ENCODE results near the gene TTK. TPM values are rescaled to one million over a fixed set of nuclear protein-coding genes. Genes with fewer than 3 reads are reported as not detected.

TTK gene
- polyA plus RNA-seq, 3 donors: not detected

DNA sequence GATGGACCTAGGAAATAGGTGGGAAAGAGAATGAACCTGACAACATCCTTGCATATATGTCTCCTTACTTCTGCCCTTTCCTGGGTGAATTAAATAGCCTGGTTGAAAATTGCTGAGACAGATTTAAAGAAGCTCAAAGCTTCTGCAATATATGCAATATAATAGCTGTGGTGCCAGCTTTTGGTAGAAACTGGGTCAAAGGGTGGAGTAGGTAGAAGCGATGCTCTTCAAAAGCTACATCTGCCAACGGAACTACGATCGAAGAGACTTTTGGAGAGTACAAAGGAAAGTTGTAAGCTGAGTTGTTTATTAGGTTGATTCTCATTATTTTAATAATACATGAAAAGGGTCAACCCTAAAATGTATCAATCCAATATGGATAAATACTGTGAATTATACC, 22.8 kb upstream of the TTK start:
- Histone ChIP-seq H3K79me2 (ENCODE audit: insufficient read depth, low read length) (no peaks in the 10 kb centered on the region), H4K20me1 (ENCODE audit: insufficient read depth, low read length) (no peaks in the 10 kb centered on the region), H3K27ac (ENCODE audit: low read depth in 1 of 2, low read length in 2 of 2) (no peak overlapping the region), H3K27me3 (ENCODE audit: control insufficient read depth in 2 of 2, insufficient read depth in 2 of 2, low read length in 2 of 2) (peaks cover 0 to 2% of the 10 kb centered on the region in 2 donors), H3K4me2 (replicated peaks; ENCODE audit: extremely low read depth, low read length, poor library complexity, severe bottlenecking) (no peak overlapping the region), H3K9me3 (replicated peaks in 1 of 2; ENCODE audit: control insufficient read depth in 1 of 2, insufficient read depth in 1 of 2, low read length in 2 of 2) (no peaks in the 10 kb centered on the region), H3K36me3 (replicated peaks in 1 of 2; ENCODE audit: control insufficient read depth in 1 of 2, insufficient read depth in 2 of 2, low read length in 2 of 2) (no peaks in the 10 kb centered on the region), H3K9ac (ENCODE audit: insufficient read depth, low read length, poor library complexity, severe bottlenecking) (no peak overlapping the region), H3K4me1 (ENCODE audit: control insufficient read depth in 1 of 2, insufficient read depth in 2 of 2, low read length in 2 of 2) (no peaks in the 10 kb centered on the region), H3K4me3 (replicated peaks in 1 of 3; ENCODE audit: low read depth in 2 of 3, low read length in 3 of 3) (no peak overlapping the region), H2AFZ (ENCODE audit: insufficient read depth, low read depth, low read length, poor library complexity, severe bottlenecking) (no peak overlapping the region)
- H3K27me3 Mint-ChIP-seq (ENCODE audit: low read depth in 3 of 3): peaks cover 0 to 5% (median 1%) of the 10 kb centered on the region in 3 donors
- H3K4me3 Mint-ChIP-seq: no peak overlapping the region
- H3K27ac Mint-ChIP-seq: no peak overlapping the region
- H3K9me3 Mint-ChIP-seq: peaks cover 0 to 2% (median 0%) of the 10 kb centered on the region in 7 donors
- no peaks in the 10 kb centered on the region for H3K36me3 Mint-ChIP-seq
- no peak for DNase-seq
- intact Hi-C loops (cut with micrococcal nuclease): no loop called here
- no peaks in the 10 kb centered on the region for H3K4me1 Mint-ChIP-seq
- TF ChIP-seq, protein P1, sequence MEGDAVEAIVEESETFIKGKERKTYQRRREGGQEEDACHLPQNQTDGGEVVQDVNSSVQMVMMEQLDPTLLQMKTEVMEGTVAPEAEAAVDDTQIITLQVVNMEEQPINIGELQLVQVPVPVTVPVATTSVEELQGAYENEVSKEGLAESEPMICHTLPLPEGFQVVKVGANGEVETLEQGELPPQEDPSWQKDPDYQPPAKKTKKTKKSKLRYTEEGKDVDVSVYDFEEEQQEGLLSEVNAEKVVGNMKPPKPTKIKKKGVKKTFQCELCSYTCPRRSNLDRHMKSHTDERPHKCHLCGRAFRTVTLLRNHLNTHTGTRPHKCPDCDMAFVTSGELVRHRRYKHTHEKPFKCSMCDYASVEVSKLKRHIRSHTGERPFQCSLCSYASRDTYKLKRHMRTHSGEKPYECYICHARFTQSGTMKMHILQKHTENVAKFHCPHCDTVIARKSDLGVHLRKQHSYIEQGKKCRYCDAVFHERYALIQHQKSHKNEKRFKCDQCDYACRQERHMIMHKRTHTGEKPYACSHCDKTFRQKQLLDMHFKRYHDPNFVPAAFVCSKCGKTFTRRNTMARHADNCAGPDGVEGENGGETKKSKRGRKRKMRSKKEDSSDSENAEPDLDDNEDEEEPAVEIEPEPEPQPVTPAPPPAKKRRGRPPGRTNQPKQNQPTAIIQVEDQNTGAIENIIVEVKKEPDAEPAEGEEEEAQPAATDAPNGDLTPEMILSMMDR (IDR thresholded peaks at IDR 0.05): no peak
- no CpG with 5 or more reads among the region's 4 CpGs for WGBS (ENCODE audit: insufficient coverage)

GRCh38 chr6:79984261-79984660, 20.2 kb upstream of the TTK start:
- Mint-ChIP-seq H3K4me1 (no peaks in the 10 kb centered on the region), H3K27ac (no peak overlapping the region), H3K9me3 (peaks cover 0 to 2% (median 0%) of the 10 kb centered on the region in 7 donors), H3K27me3 (ENCODE audit: low read depth in 3 of 3) (peaks cover 0 to 3% (median 0%) of the 10 kb centered on the region in 3 donors), H3K36me3 (no peaks in the 10 kb centered on the region), H3K4me3 (no peak overlapping the region)
- intact Hi-C loops (cut with micrococcal nuclease): no loop called here
- Histone ChIP-seq H4K20me1 (ENCODE audit: insufficient read depth, low read length) (no peaks in the 10 kb centered on the region), H3K27me3 (ENCODE audit: control insufficient read depth in 2 of 2, insufficient read depth in 2 of 2, low read length in 2 of 2) (peaks cover 0 to under 1% of the 10 kb centered on the region in 2 donors), H3K27ac (ENCODE audit: low read depth in 1 of 2, low read length in 2 of 2) (no peak overlapping the region), H3K79me2 (ENCODE audit: insufficient read depth, low read length) (no peaks in the 10 kb centered on the region), H3K4me3 (replicated peaks in 1 of 3; ENCODE audit: low read depth in 2 of 3, low read length in 3 of 3) (no peak overlapping the region), H3K4me2 (replicated peaks; ENCODE audit: extremely low read depth, low read length, poor library complexity, severe bottlenecking) (no peak overlapping the region), H3K4me1 (ENCODE audit: control insufficient read depth in 1 of 2, insufficient read depth in 2 of 2, low read length in 2 of 2) (no peaks in the 10 kb centered on the region), H3K36me3 (replicated peaks in 1 of 2; ENCODE audit: control insufficient read depth in 1 of 2, insufficient read depth in 2 of 2, low read length in 2 of 2) (no peaks in the 10 kb centered on the region), H2AFZ (ENCODE audit: insufficient read depth, low read depth, low read length, poor library complexity, severe bottlenecking) (no peak overlapping the region), H3K9me3 (replicated peaks in 1 of 2; ENCODE audit: control insufficient read depth in 1 of 2, insufficient read depth in 1 of 2, low read length in 2 of 2) (no peaks in the 10 kb centered on the region), H3K9ac (ENCODE audit: insufficient read depth, low read length, poor library complexity, severe bottlenecking) (no peak overlapping the region)
- no peak for DNase-seq
- TF ChIP-seq, protein P1 (IDR thresholded peaks at IDR 0.05): no peak
- 73% methylated on average over 1 of the region's 2 CpGs for WGBS (ENCODE audit: insufficient coverage)
